GM12872 (cell line): ENCODE results near the gene GP2.

Experiments
- CTCF ChIP-seq: IDR thresholded peaks from 3 replicates; pipeline ENCODE4 v1.5.1; 2011; ENCODE audit warnings: low read depth, mild to moderate bottlenecking, low read length, moderate library complexity; ENCODE audit not compliant: insufficient read depth

GP2 gene

GRCh38 chr16:20318437-20318836 is 8.9 kb downstream of the GP2 start:
- TF ChIP-seq CTCF = no peak

- TF ChIP-seq CTCF = no peak
Observed at GRCh38 chr16:20318006-20318405, 9.3 kb downstream of the GP2 start.

GRCh38 chr16:20317117-20317516 is 10.2 kb downstream of the GP2 start:
- no peak for TF ChIP-seq CTCF

- no peak for TF ChIP-seq CTCF
Observed at GRCh38 chr16:20316715-20317114, 10.6 kb downstream of the GP2 start.

GRCh38 chr16:20315764-20316163 is 11.5 kb downstream of the GP2 start:
- no peak for TF ChIP-seq CTCF

GRCh38 chr16:20314575-20314974 is 12.7 kb downstream of the GP2 start:
- no peak for TF ChIP-seq CTCF

- no peak for TF ChIP-seq CTCF
Observed at GRCh38 chr16:20313741-20314140, 13.6 kb downstream of the GP2 start.

GRCh38 chr16:20311548-20311947 is 15.8 kb downstream of the GP2 start:
- TF ChIP-seq CTCF = no peak
